ENCODE data around the gene PWP1.

- TF ChIP-seq PBX3 (IDR thresholded peaks at IDR 0.05; ENCODE audit: insufficient replicate concordance, low read depth, low read length) (no peak), SP1 (IDR thresholded peaks at IDR 0.05; ENCODE audit: low read depth, low read length) (no peak), SUZ12 (IDR thresholded peaks at IDR 0.05; ENCODE audit: unreplicated experiment) (no peak), CTCF (IDR thresholded peaks at IDR 0.05 in 2 of 3, conservative IDR thresholded peaks at IDR 0.05 in 1 of 3; ENCODE audit: control insufficient read depth in 2 of 3, extremely low read depth in 1 of 3, insufficient read depth in 1 of 3, low read depth in 3 of 3, low read length in 3 of 3) (no peak), BRCA1 (IDR thresholded peaks at IDR 0.05; ENCODE audit: low read depth, low read length) (no peak), PKNOX1 (IDR thresholded peaks at IDR 0.05) (no peak), HDAC6 (IDR thresholded peaks at IDR 0.05; ENCODE audit: unreplicated experiment) (no peak), SRF (IDR thresholded peaks at IDR 0.05; ENCODE audit: low read depth in 2 of 2, low read length in 2 of 2) (no peak), ATF2 (IDR thresholded peaks at IDR 0.05; ENCODE audit: low read length) (no peak), EP300 (IDR thresholded peaks at IDR 0.05; ENCODE audit: borderline replicate concordance in 1 of 2, control insufficient read depth in 1 of 2, low read depth in 2 of 2, low read length in 2 of 2) (no peak), YY1 (IDR thresholded peaks at IDR 0.05; ENCODE audit: low read depth, low read length) (no peak)
Measured at GRCh38 chr12:107649661-107650061, 35.9 kb upstream of the PWP1 start.

Data from GM12878 (cell line).